Ascending aorta (tissue), 2 donors: ENCODE data around the gene BTN3A1. TPM values are rescaled to one million over a fixed set of nuclear protein-coding genes. Genes with fewer than 3 reads are reported as not detected.
"Not testable (repeated sequence)": the region's sequence is repeated elsewhere in the genome, so short reads cannot be mapped to it uniquely, and the experiment has no call there.

Experiments
- DNase-seq, 2 donors: peaks; one replicate each; pipeline ENCODE4 v3.0.0-alpha.2; 2019; ENCODE audit warnings: low spot score in 2 of 2
- H3K27ac ChIP-seq, 2 donors: fragments of 200-600 bp; sonication (generic); one replicate each; pipeline ENCODE4 v1.5.1; 2016 to 2017; ENCODE audit warnings: mild to moderate bottlenecking in 1 of 2
- H3K27me3 ChIP-seq: fragments of 200-600 bp; sonication (generic); one replicate; pipeline ENCODE4 v1.5.1; 2017
- H3K36me3 ChIP-seq, 2 donors: fragments of 200-600 bp; sonication (generic); one replicate each; pipeline ENCODE4 v1.5.1; 2016
- H3K4me1 ChIP-seq, 2 donors: fragments of 200-600 bp; sonication (generic); one replicate each; pipeline ENCODE4 v1.5.1; 2016 to 2017; ENCODE audit warnings: mild to moderate bottlenecking in 1 of 2
- H3K4me3 ChIP-seq, 2 donors: fragments of 200-600 bp; sonication (generic); one replicate each; pipeline ENCODE4 v1.5.1; 2016 to 2017; ENCODE audit warnings: mild to moderate bottlenecking in 1 of 2
- H3K9me3 ChIP-seq, 2 donors: fragments of 200-600 bp; sonication (generic); one replicate each; pipeline ENCODE4 v1.5.1; 2016
- CTCF ChIP-seq, 3 experiments: fragments of 200-600 bp in 2 of 3; fragments of 450-650 bp in 1 of 3; sonication (generic) in 2 of 3; IDR thresholded peaks; one replicate each; pipeline ENCODE4 v1.5.1; 2016 to 2019; ENCODE audit warnings: antibody characterized with exemption in 3 of 3, mild to moderate bottlenecking in 1 of 3, moderate library complexity in 1 of 3
- intact Hi-C: fragments of 100-400 bp; cut with DNase I; formaldehyde crosslinking; loops from one replicate; pipeline ENCODE4 v1.15.1; 2023
- total RNA-seq: library from RNA; depleted of rRNA; stranded (reverse); fragments of >200 nt; gene quantifications from one replicate; pipeline ENCODE4 v1.1.0, GENCODE V29; 2016

The BTN3A1 gene
- total RNA-seq, 1 donor from 2014 or later = 7.7 TPM

GRCh38 chr6:26372308-26373144 lies 29.5 kb upstream of the BTN3A1 start:
- no peak for DNase-seq
- intact Hi-C loops = no loop called here
- no peaks in the 10 kb centered on the region for H3K9me3 ChIP-seq
- H3K27ac ChIP-seq = no peak overlapping the region
- no peaks in the 10 kb centered on the region for H3K4me1 ChIP-seq
- TF ChIP-seq CTCF (IDR thresholded peaks at IDR 0.05) = no peak
- no peaks in the 10 kb centered on the region for H3K27me3 ChIP-seq
- H3K4me3 ChIP-seq = no peak overlapping the region
- H3K36me3 ChIP-seq = peaks cover 7 to 11% of the 10 kb centered on the region in 2 donors

GRCh38 chr6:26375270-26375669 lies 26.8 kb upstream of the BTN3A1 start:
- Histone ChIP-seq H3K27me3 (no peaks in the 10 kb centered on the region), H3K36me3 (peaks cover 7 to 11% of the 10 kb centered on the region in 2 donors), H3K9me3 (no peaks in the 10 kb centered on the region), H3K4me1 (no peaks in the 10 kb centered on the region), H3K4me3 (no peak overlapping the region), H3K27ac (no peak overlapping the region)
- TF ChIP-seq CTCF (IDR thresholded peaks at IDR 0.05) = no peak
- no peak for DNase-seq
- intact Hi-C loops = no loop called here

- Histone ChIP-seq H3K4me3 (no peak overlapping the region), H3K4me1 (no peaks in the 10 kb centered on the region), H3K27me3 (no peaks in the 10 kb centered on the region), H3K36me3 (peaks cover 7 to 11% of the 10 kb centered on the region in 2 donors), H3K9me3 (no peaks in the 10 kb centered on the region), H3K27ac (no peak overlapping the region)
- TF ChIP-seq CTCF (IDR thresholded peaks at IDR 0.05) = no peak
- no peak for DNase-seq
- intact Hi-C loops = no loop called here
These were observed 24.4 kb upstream of the BTN3A1 start for GRCh38 chr6:26377719-26378118.

GRCh38 chr6:26378143-26378542 lies 23.9 kb upstream of the BTN3A1 start:
- H3K4me1 ChIP-seq = not testable (repeated sequence)

GRCh38 chr6:26379292-26379691 lies 22.8 kb upstream of the BTN3A1 start:
- Histone ChIP-seq H3K4me3 (no peak overlapping the region), H3K27me3 (no peaks in the 10 kb centered on the region), H3K27ac (no peak overlapping the region), H3K4me1 (no peaks in the 10 kb centered on the region), H3K36me3 (peaks cover 6 to 11% of the 10 kb centered on the region in 2 donors), H3K9me3 (no peaks in the 10 kb centered on the region)
- DNase-seq = no peak
- intact Hi-C loops = no loop called here
- TF ChIP-seq CTCF (IDR thresholded peaks at IDR 0.05) = no peak

More at GRCh38 chr6:26378143-26378542, 23.9 kb upstream of the BTN3A1 start:
- DNase-seq, H3K4me3 ChIP-seq, intact Hi-C loops, H3K27me3 ChIP-seq, H3K27ac ChIP-seq, H3K9me3 ChIP-seq: not testable (repeated sequence)
- peaks cover 7 to 11% of the 10 kb centered on the region in 2 donors for H3K36me3 ChIP-seq

GRCh38 chr6:26379740-26380139 lies 22.3 kb upstream of the BTN3A1 start:
- no peak for TF ChIP-seq CTCF (IDR thresholded peaks at IDR 0.05)
- no peak for DNase-seq
- Histone ChIP-seq H3K27me3 (no peaks in the 10 kb centered on the region), H3K4me1 (peaks cover 0 to 2% of the 10 kb centered on the region in 2 donors), H3K27ac (no peak overlapping the region), H3K9me3 (no peaks in the 10 kb centered on the region), H3K36me3 (peaks cover 2 to 9% of the 10 kb centered on the region in 2 donors), H3K4me3 (no peak overlapping the region)
- intact Hi-C loops = loop anchor here (5.0 kb wide), 1 partner anchor 143 kb away; no protein-coding TSS in a partner anchor
